HG03066 (cell line): Measurements from ENCODE around the gene SEC11C.

Experiments used
- ATAC-seq: cut with Tn5 transposase; IDR thresholded peaks from one replicate; pipeline ENCODE4 v1.9.1; 2021; ENCODE audit warnings: low read depth; ENCODE audit not compliant: unreplicated experiment

The SEC11C gene

GRCh38 chr18:59207506-59207905 is 67.8 kb downstream of the SEC11C start:
- ATAC-seq: no peak
